GM23248 (cell line): ENCODE measurements around the gene KCNS1. TPM values are rescaled to one million over a fixed set of nuclear protein-coding genes. Genes with fewer than 3 reads are reported as not detected.

Experiments used
- DNase-seq: peaks from one replicate; pipeline ENCODE4 v3.0.0-alpha.2; 2015
- H2AFZ ChIP-seq: fragments of 200-600 bp; sonication (generic); 2 replicates; pipeline ENCODE4 v1.6.1; 2016; ENCODE audit warnings: antibody characterized with exemption
- H3F3A ChIP-seq: fragments of 200-600 bp; sonication (generic); 2 replicates; pipeline ENCODE4 v1.6.1; 2016; ENCODE audit warnings: mild to moderate bottlenecking, antibody characterized with exemption, mixed run types; ENCODE audit not compliant: insufficient read depth
- H3K27ac ChIP-seq: fragments of 200-600 bp; sonication (generic); 2 replicates; pipeline ENCODE4 v1.5.1; 2016; ENCODE audit warnings: mild to moderate bottlenecking
- H3K27me3 ChIP-seq: fragments of 200-600 bp; sonication (generic); replicated peaks from 2 replicates; pipeline ENCODE4 v1.6.1; 2016; ENCODE audit warnings: mild to moderate bottlenecking; ENCODE audit not compliant: insufficient read depth
- H3K36me3 ChIP-seq: fragments of 200-600 bp; sonication (generic); 2 replicates; pipeline ENCODE4 v1.6.1; 2016; ENCODE audit warnings: low read depth, mild to moderate bottlenecking
- H3K4me1 ChIP-seq: fragments of 200-600 bp; sonication (generic); 2 replicates; pipeline ENCODE4 v1.6.1; 2016; ENCODE audit warnings: mild to moderate bottlenecking; ENCODE audit not compliant: insufficient read depth
- H3K4me2 ChIP-seq: fragments of 200-600 bp; sonication (generic); one replicate; pipeline ENCODE4 v1.6.1; 2016; ENCODE audit warnings: mild to moderate bottlenecking; ENCODE audit not compliant: unreplicated experiment
- H3K4me3 ChIP-seq: fragments of 200-600 bp; sonication (generic); 2 replicates; pipeline ENCODE4 v1.5.1; 2016; ENCODE audit warnings: mild to moderate bottlenecking
- H3K79me2 ChIP-seq: fragments of 200-600 bp; sonication (generic); 2 replicates; pipeline ENCODE4 v1.6.1; 2016; ENCODE audit warnings: mild to moderate bottlenecking; ENCODE audit not compliant: insufficient read depth
- H3K9ac ChIP-seq: fragments of 200-600 bp; sonication (generic); 2 replicates; pipeline ENCODE4 v1.6.1; 2016; ENCODE audit warnings: mild to moderate bottlenecking
- H3K9me2 ChIP-seq: fragments of 200-600 bp; sonication (generic); 2 replicates; pipeline ENCODE4 v1.6.1; 2016; ENCODE audit warnings: mixed run types, mild to moderate bottlenecking, moderate library complexity; ENCODE audit not compliant: insufficient read depth
- H3K9me3 ChIP-seq: fragments of 200-600 bp; sonication (generic); one replicate; pipeline ENCODE4 v1.6.1; 2017; ENCODE audit warnings: low read depth
- H4K20me1 ChIP-seq: fragments of 200-600 bp; sonication (generic); 2 replicates; pipeline ENCODE4 v1.6.0; 2016; ENCODE audit not compliant: insufficient read depth
- EZH2 ChIP-seq: fragments of 200-600 bp; sonication (generic); IDR thresholded peaks from 2 replicates; pipeline ENCODE4 v1.6.1; 2018; ENCODE audit warnings: antibody characterized with exemption, mild to moderate bottlenecking; ENCODE audit not compliant: insufficient read depth, poor library complexity, severe bottlenecking
- EZH2phosphoT487 ChIP-seq: fragments of 200-600 bp; sonication (generic); IDR thresholded peaks from 2 replicates; pipeline ENCODE4 v1.6.1; 2018; ENCODE audit warnings: antibody characterized with exemption, moderate library complexity, mild to moderate bottlenecking, low read depth; ENCODE audit not compliant: insufficient read depth
- WGBS, 2 experiments: methylation state at CpG; one replicate each; pipeline ENCODE4 v1.1.6; 2015 to 2017; ENCODE audit warnings: low lambda C conversion rate in 2 of 2, low coverage in 1 of 2; ENCODE audit errors: missing lambda C conversion rate in 2 of 2; 5-methylcytosine and 5-hydroxymethylcytosine counted together
- in situ Hi-C: fragments of 300-500 bp; cut with MboI; formaldehyde crosslinking; loops from 2 replicates; pipeline ENCODE4 v1.15.0; 2020
- polyA plus RNA-seq: library from polyadenylated mRNA; unstranded; fragments of >200 nt; fragmentation: Nextera tagmentation; extraction: Ambion mirVana; gene quantifications from 2 replicates; pipeline ENCODE4 v1.2.1, GENCODE V29; 2016
- total RNA-seq: library from RNA; depleted of rRNA; stranded (reverse); fragments of >200 nt; shearing (Covaris generic); gene quantifications from 2 replicates; pipeline ENCODE4 v1.2.3, GENCODE V29; 2014

Gene KCNS1
- total and polyA plus RNA-seq, 2 experiments from 2014 or later = 0.11 to 0.55 TPM

GRCh38 chr20:45138561-45139300, 37.8 kb upstream of the KCNS1 start:
- no peak overlapping the region for H3K27ac ChIP-seq
- no peaks in the 10 kb centered on the region for H3K9me2 ChIP-seq
- no peaks in the 10 kb centered on the region for H3F3A ChIP-seq
- H3K9ac ChIP-seq = no peak overlapping the region
- H3K4me2 ChIP-seq = no peak overlapping the region
- in situ Hi-C loops = loop anchor here (25.0 kb wide), 1 partner anchor 349 kb away; no protein-coding TSS in a partner anchor
- no peak overlapping the region for H2AFZ ChIP-seq
- WGBS, 2 experiments = 21 to 23% methylated on average over 20 of the region's 20 CpGs
- TF ChIP-seq EZH2 (no peak), EZH2phosphoT487 (no peak)
- no peak overlapping the region for H3K4me3 ChIP-seq
- H3K79me2 ChIP-seq = no peaks in the 10 kb centered on the region
- DNase-seq = peak; percentile 43
- H3K9me3 ChIP-seq = no peaks in the 10 kb centered on the region
- H3K36me3 ChIP-seq = no peaks in the 10 kb centered on the region
- H3K4me1 ChIP-seq = no peaks in the 10 kb centered on the region
- H3K27me3 ChIP-seq = peaks cover 15% of the 10 kb centered on the region
- no peaks in the 10 kb centered on the region for H4K20me1 ChIP-seq

GRCh38 chr20:45136911-45137310, 36.0 kb upstream of the KCNS1 start:
- no peak overlapping the region for H2AFZ ChIP-seq
- H3K9me3 ChIP-seq = no peaks in the 10 kb centered on the region
- no peaks in the 10 kb centered on the region for H4K20me1 ChIP-seq
- in situ Hi-C loops = loop anchor here (25.0 kb wide), 1 partner anchor 350 kb away; no protein-coding TSS in a partner anchor
- H3K27me3 ChIP-seq = peaks cover 26% of the 10 kb centered on the region
- H3K4me3 ChIP-seq = no peak overlapping the region
- H3F3A ChIP-seq = no peaks in the 10 kb centered on the region
- no peak overlapping the region for H3K27ac ChIP-seq
- TF ChIP-seq EZH2 = no peak
- TF ChIP-seq EZH2phosphoT487 = no peak
- H3K36me3 ChIP-seq = no peaks in the 10 kb centered on the region
- 39 to 51% methylated on average over 2 of the region's 2 CpGs for WGBS, 2 experiments
- H3K4me2 ChIP-seq = no peak overlapping the region
- no peak for DNase-seq
- H3K79me2 ChIP-seq = no peaks in the 10 kb centered on the region
- H3K4me1 ChIP-seq = no peaks in the 10 kb centered on the region
- H3K9me2 ChIP-seq = no peaks in the 10 kb centered on the region
- H3K9ac ChIP-seq = no peak overlapping the region

DNA sequence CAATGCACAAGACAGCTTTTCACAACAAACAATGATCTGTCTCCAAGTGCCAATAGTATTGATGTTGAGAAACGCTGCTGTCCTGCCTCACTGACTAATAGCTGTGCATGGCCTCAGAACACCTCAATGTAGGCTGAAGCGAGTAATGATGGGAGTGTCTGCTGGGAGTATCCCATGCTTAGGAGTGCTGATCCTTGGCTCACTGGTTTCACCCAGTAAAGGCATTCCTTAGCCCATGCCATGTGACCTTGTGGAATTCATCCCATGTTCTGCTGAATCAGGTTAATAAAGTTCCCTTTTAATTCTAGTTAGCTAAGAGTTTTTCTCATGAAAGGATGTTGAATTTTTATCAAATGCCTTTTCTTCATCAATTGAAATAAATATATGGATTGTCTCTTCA, 27.2 kb upstream of the KCNS1 start:
- H3K36me3 ChIP-seq = no peaks in the 10 kb centered on the region
- 55 to 58% methylated on average over 2 of the region's 2 CpGs for WGBS, 2 experiments
- peaks cover 45% of the 10 kb centered on the region for H3K27me3 ChIP-seq
- H3K79me2 ChIP-seq = no peaks in the 10 kb centered on the region
- in situ Hi-C loops = loop anchor here (25.0 kb wide), 1 partner anchor 359 kb away; no protein-coding TSS in a partner anchor
- no peak overlapping the region for H2AFZ ChIP-seq
- no peaks in the 10 kb centered on the region for H3K9me2 ChIP-seq
- H3K4me1 ChIP-seq = no peaks in the 10 kb centered on the region
- H3K9me3 ChIP-seq = no peaks in the 10 kb centered on the region
- H4K20me1 ChIP-seq = no peaks in the 10 kb centered on the region
- no peak overlapping the region for H3K27ac ChIP-seq
- H3K9ac ChIP-seq = no peak overlapping the region
- H3K4me2 ChIP-seq = no peak overlapping the region
- H3F3A ChIP-seq = no peaks in the 10 kb centered on the region
- H3K4me3 ChIP-seq = no peak overlapping the region
- peak; percentile 47 for DNase-seq
- TF ChIP-seq EZH2phosphoT487 = no peak

- WGBS, 2 experiments = 39 to 43% methylated on average over 6 of the region's 6 CpGs
- in situ Hi-C loops = no loop called here
These were observed 23.4 kb upstream of the KCNS1 start, which contains the start of gene WFDC12 for GRCh38 chr20:45124365-45124764. Gene WFDC12 (minus strand): TSS chr20:45124465. CDS start chr20:45124447, 18 bp downstream.

More at GRCh38 chr20:45124365-45124764, 23.4 kb upstream of the KCNS1 start, which contains the start of gene WFDC12:
- Histone ChIP-seq H3K4me1 (no peaks in the 10 kb centered on the region), H3K9me2 (no peaks in the 10 kb centered on the region), H3K4me2 (no peak within 1 kb of the TSS), H3K9ac (no peak within 1 kb of the TSS), H3K36me3 (no peaks in the 10 kb centered on the region), H3K79me2 (no peaks in the 10 kb centered on the region), H3K9me3 (no peaks in the 10 kb centered on the region), H4K20me1 (no peaks in the 10 kb centered on the region), H3K27ac (no peak within 1 kb of the TSS), H3F3A (no peaks in the 10 kb centered on the region), H3K27me3 (peaks cover 35% of the 10 kb centered on the region), H2AFZ (no peak within 1 kb of the TSS), H3K4me3 (no peak within 1 kb of the TSS)
- no peak for TF ChIP-seq EZH2
- TF ChIP-seq EZH2phosphoT487 = no peak
- no peak for DNase-seq
